SK-N-SH treated with all-trans-retinoic acid at 6 μM for 48 hours (cell line): ENCODE measurements around the gene ZNF814.
"Not testable (repeated sequence)": the region's sequence is repeated elsewhere in the genome, so short reads cannot be mapped to it uniquely, and the experiment has no call there.

Experiments
- ARNTL ChIP-seq: fragments of 450-650 bp; formaldehyde crosslinking; IDR thresholded peaks from 2 replicates; pipeline ENCODE4 v1.5.0; 2020; ENCODE audit warnings: low read depth, mild to moderate bottlenecking, moderate library complexity, borderline replicate concordance
- BACH2 ChIP-seq: fragments of 250-450 bp; sonication (Bioruptor Pico); IDR thresholded peaks from 2 replicates; pipeline ENCODE4 v1.9.0; 2021; ENCODE audit warnings: mild to moderate bottlenecking, borderline replicate concordance
- CREB5 ChIP-seq: fragments of 250-450 bp; sonication (Bioruptor Pico); IDR thresholded peaks from 2 replicates; pipeline ENCODE4 v1.5.1; 2020; ENCODE audit warnings: low read depth, mild to moderate bottlenecking, moderate library complexity
- CSDC2 ChIP-seq: fragments of 250-450 bp; sonication (Bioruptor Pico); IDR thresholded peaks from 2 replicates; pipeline ENCODE4 v1.5.0; 2020; ENCODE audit warnings: mild to moderate bottlenecking, moderate library complexity
- GLIS3 ChIP-seq: fragments of 250-450 bp; sonication (Bioruptor Pico); IDR thresholded peaks from 2 replicates; pipeline ENCODE4 v1.5.0; 2020; ENCODE audit warnings: mild to moderate bottlenecking, moderate library complexity
- ISL1 ChIP-seq: fragments of 250-450 bp; sonication (Bioruptor Pico); IDR thresholded peaks from 2 replicates; pipeline ENCODE4 v2.1.2; 2022; ENCODE audit warnings: mild to moderate bottlenecking, moderate library complexity
- OSR1 ChIP-seq: fragments of 250-450 bp; sonication (Bioruptor Pico); IDR thresholded peaks from 2 replicates; pipeline ENCODE4 v1.8.0; 2022; ENCODE audit warnings: moderate library complexity, mild to moderate bottlenecking, inconsistent platforms
- PATZ1 ChIP-seq: fragments of 250-450 bp; sonication (Bioruptor Pico); IDR thresholded peaks from 2 replicates; pipeline ENCODE4 v1.8.0; 2020; ENCODE audit warnings: mild to moderate bottlenecking, moderate library complexity, borderline replicate concordance
- RARB ChIP-seq: fragments of 250-450 bp; sonication (Bioruptor Pico); IDR thresholded peaks from 2 replicates; pipeline ENCODE4 v1.8.0; 2021; ENCODE audit warnings: mild to moderate bottlenecking, moderate library complexity
- TCF4 ChIP-seq: fragments of 250-450 bp; sonication (Bioruptor Pico); IDR thresholded peaks from 2 replicates; pipeline ENCODE4 v1.8.0; 2021; ENCODE audit warnings: mild to moderate bottlenecking, moderate library complexity, borderline replicate concordance
- TSHZ2 ChIP-seq: fragments of 250-450 bp; sonication (Bioruptor Pico); IDR thresholded peaks from 2 replicates; pipeline ENCODE4 v1.5.0; 2020; ENCODE audit warnings: mild to moderate bottlenecking, moderate library complexity
- ZFP30 ChIP-seq: fragments of 450-650 bp; formaldehyde crosslinking; IDR thresholded peaks from 2 replicates; pipeline ENCODE4 v1.5.0; 2022; ENCODE audit warnings: mild to moderate bottlenecking, moderate library complexity
- ZNF70 ChIP-seq: fragments of 450-650 bp; formaldehyde crosslinking; IDR thresholded peaks from 2 replicates; pipeline ENCODE4 v1.5.0; 2020; ENCODE audit warnings: mild to moderate bottlenecking, moderate library complexity

- TF ChIP-seq TSHZ2 (CRISPR knock-in tag); TCF4 (CRISPR knock-in tag); OSR1 (CRISPR knock-in tag); ZNF70 (CRISPR knock-in tag); ARNTL; PATZ1; RARB (CRISPR knock-in tag); CREB5 (CRISPR knock-in tag); ZFP30; GLIS3; ISL1; BACH2 (CRISPR knock-in tag); CSDC2: not testable (repeated sequence)
Observed at GRCh38 chr19:57821501-57821900, 67.3 kb downstream of the ZNF814 start.
